OCI-LY7 (cell line): ENCODE data around the gene AJUBA. TPM values are rescaled to one million over a fixed set of nuclear protein-coding genes. Genes with fewer than 3 reads are reported as not detected.

Source experiments
- BruUV-seq: library from RNA; stranded (reverse); fragments of 400-500 nt; replicated peaks from 2 replicates; lab custom pipeline; 2021; lab: Mats Ljungman, UMichigan
- CTCF ChIA-PET: fragments of 300-600 bp; sonication (Branson Sonifier 250); formaldehyde crosslinking; loops from one replicate; lab custom pipeline; 2022; ENCODE audit warnings: antibody characterized with exemption; ENCODE audit not compliant: unreplicated experiment; lab: Charles Lee
- POLR2A ChIA-PET: fragments of 300-600 bp; sonication (Branson Sonifier 250); formaldehyde crosslinking; loops from one replicate; lab custom pipeline; 2022; ENCODE audit warnings: antibody characterized with exemption; lab: Charles Lee
- DNase-seq: peaks from one replicate; pipeline ENCODE4 v3.0.0-alpha.2; 2015; ENCODE audit warnings: low spot score
- H2AFZ ChIP-seq: fragments of 200-600 bp; sonication (generic), shearing (Covaris generic); 2 replicates; pipeline ENCODE4 v1.6.1; 2014; ENCODE audit warnings: mild to moderate bottlenecking, antibody characterized with exemption, low read length, moderate library complexity
- H3K27ac ChIP-seq: fragments of 200-600 bp; sonication (generic); 2 replicates; pipeline ENCODE4 v1.5.1; 2014; ENCODE audit warnings: mixed run types, low read depth, mild to moderate bottlenecking, moderate library complexity, low read length, inconsistent platforms; ENCODE audit not compliant: poor library complexity, severe bottlenecking
- H3K36me3 ChIP-seq: fragments of 200-600 bp; sonication (generic); 2 replicates; pipeline ENCODE4 v1.6.1; 2014; ENCODE audit warnings: mild to moderate bottlenecking, antibody characterized with exemption, low read length, moderate library complexity, mixed read lengths; ENCODE audit not compliant: insufficient read depth
- H3K4me1 ChIP-seq: fragments of 200-600 bp; sonication (generic); 2 replicates; pipeline ENCODE4 v1.5.1; 2014; ENCODE audit warnings: mild to moderate bottlenecking, low read length; ENCODE audit not compliant: insufficient read depth, poor library complexity, severe bottlenecking
- H3K4me2 ChIP-seq: fragments of 200-600 bp; sonication (generic); 2 replicates; pipeline ENCODE4 v1.6.1; 2014; ENCODE audit warnings: mild to moderate bottlenecking, low read length
- H3K4me3 ChIP-seq: fragments of 200-600 bp; sonication (generic); 2 replicates; pipeline ENCODE4 v1.5.1; 2014; ENCODE audit warnings: mild to moderate bottlenecking, low read depth, low read length; ENCODE audit not compliant: poor library complexity, severe bottlenecking
- H3K79me2 ChIP-seq: fragments of 200-600 bp; sonication (generic); 2 replicates; pipeline ENCODE4 v1.6.1; 2016; ENCODE audit warnings: low read depth, mild to moderate bottlenecking, low read length, moderate library complexity, mixed read lengths; ENCODE audit not compliant: insufficient read depth
- H3K9me2 ChIP-seq: fragments of 200-600 bp; sonication (generic); 2 replicates; pipeline ENCODE4 v1.6.1; 2016; ENCODE audit warnings: mild to moderate bottlenecking, low read length, mixed read lengths; ENCODE audit not compliant: insufficient read depth
- H3K9me3 ChIP-seq: fragments of 200-600 bp; sonication (generic); 2 replicates; pipeline ENCODE4 v1.6.1; 2014; ENCODE audit warnings: mild to moderate bottlenecking, mixed run types, low read length, mixed read lengths
- H4K20me1 ChIP-seq: fragments of 200-600 bp; sonication (generic); 2 replicates; pipeline ENCODE4 v1.6.1; 2014; ENCODE audit warnings: mild to moderate bottlenecking, antibody characterized with exemption, low read length, moderate library complexity, mixed read lengths; ENCODE audit not compliant: insufficient read depth
- EZH2phosphoT487 ChIP-seq: fragments of 200-600 bp; sonication (generic); IDR thresholded peaks from 2 replicates; pipeline ENCODE4 v1.6.1; 2018; ENCODE audit warnings: low read depth, borderline replicate concordance, mild to moderate bottlenecking, mixed run types, antibody characterized with exemption, low read length, moderate library complexity, mixed read lengths
- intact Hi-C: fragments of 100-400 bp; cut with micrococcal nuclease; formaldehyde crosslinking; loops from one replicate; pipeline ENCODE4 v1.10.0; 2022; ENCODE audit not compliant: unreplicated experiment
- total RNA-seq, 2 experiments: library from RNA; depleted of rRNA in 1 of 2; stranded (reverse); fragments of >200 nt in 1 of 2; shearing (Covaris generic) in 1 of 2; gene quantifications; 2 replicates each; pipeline ENCODE4 v1.2.3, GENCODE V29; 2014 to 2022
- TF ChIP-seq, protein P1 (sequence below): fragments of 200-600 bp; sonication (generic); conservative IDR thresholded peaks from 2 replicates; pipeline ENCODE4 v1.5.1; 2014; ENCODE audit warnings: mild to moderate bottlenecking, antibody characterized with exemption, low read length, moderate library complexity, mixed read lengths

The AJUBA gene
- total RNA-seq, 2 experiments from 2014 or later = 0.22 to 0.88 TPM

- Histone ChIP-seq H2AFZ (no peak overlapping the region), H3K4me1 (no peaks in the 10 kb centered on the region), H4K20me1 (no peaks in the 10 kb centered on the region), H3K4me3 (no peak overlapping the region), H3K27ac (no peak overlapping the region), H3K36me3 (peaks cover 40% of the 10 kb centered on the region), H3K9me2 (no peaks in the 10 kb centered on the region), H3K9me3 (no peaks in the 10 kb centered on the region), H3K4me2 (no peak overlapping the region), H3K79me2 (no peaks in the 10 kb centered on the region)
- no peak for DNase-seq
- CTCF ChIA-PET = no interaction called here
- BruUV-seq = no TSS peak
- TF ChIP-seq, protein P1, sequence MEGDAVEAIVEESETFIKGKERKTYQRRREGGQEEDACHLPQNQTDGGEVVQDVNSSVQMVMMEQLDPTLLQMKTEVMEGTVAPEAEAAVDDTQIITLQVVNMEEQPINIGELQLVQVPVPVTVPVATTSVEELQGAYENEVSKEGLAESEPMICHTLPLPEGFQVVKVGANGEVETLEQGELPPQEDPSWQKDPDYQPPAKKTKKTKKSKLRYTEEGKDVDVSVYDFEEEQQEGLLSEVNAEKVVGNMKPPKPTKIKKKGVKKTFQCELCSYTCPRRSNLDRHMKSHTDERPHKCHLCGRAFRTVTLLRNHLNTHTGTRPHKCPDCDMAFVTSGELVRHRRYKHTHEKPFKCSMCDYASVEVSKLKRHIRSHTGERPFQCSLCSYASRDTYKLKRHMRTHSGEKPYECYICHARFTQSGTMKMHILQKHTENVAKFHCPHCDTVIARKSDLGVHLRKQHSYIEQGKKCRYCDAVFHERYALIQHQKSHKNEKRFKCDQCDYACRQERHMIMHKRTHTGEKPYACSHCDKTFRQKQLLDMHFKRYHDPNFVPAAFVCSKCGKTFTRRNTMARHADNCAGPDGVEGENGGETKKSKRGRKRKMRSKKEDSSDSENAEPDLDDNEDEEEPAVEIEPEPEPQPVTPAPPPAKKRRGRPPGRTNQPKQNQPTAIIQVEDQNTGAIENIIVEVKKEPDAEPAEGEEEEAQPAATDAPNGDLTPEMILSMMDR = no peak
- no peak for TF ChIP-seq EZH2phosphoT487
- intact Hi-C loops = no loop called here
- POLR2A ChIA-PET = interaction anchor here (0.8 kb wide), 1 partner anchor 12 kb away, joined by 6 read pairs; no protein-coding TSS in a partner anchor
Observed at GRCh38 chr14:22939684-22940083, 42.7 kb downstream of the AJUBA start.

- DNase-seq = no peak
- Histone ChIP-seq H3K4me2 (no peak overlapping the region), H3K36me3 (peaks cover 15% of the 10 kb centered on the region), H3K27ac (no peak overlapping the region), H3K4me3 (no peak overlapping the region), H4K20me1 (no peaks in the 10 kb centered on the region), H3K9me3 (no peaks in the 10 kb centered on the region), H2AFZ (no peak overlapping the region), H3K4me1 (peaks cover under 1% of the 10 kb centered on the region), H3K9me2 (no peaks in the 10 kb centered on the region), H3K79me2 (no peaks in the 10 kb centered on the region)
- ChIA-PET CTCF (no interaction called here), POLR2A (interaction anchor here (0.7 to 1.6 kb wide), 4 partner anchors 9 to 942 kb away, joined by 3 to 7 read pairs (median 4); no protein-coding TSS in a partner anchor)
- no TSS peak for BruUV-seq
- intact Hi-C loops = no loop called here
- TF ChIP-seq EZH2phosphoT487 = no peak
- TF ChIP-seq, protein P1 = no peak
Observed at GRCh38 chr14:22935156-22935555, 47.2 kb downstream of the AJUBA start.

- Histone ChIP-seq H3K4me1 (peaks cover 16% of the 10 kb centered on the region), H3K9me2 (no peaks in the 10 kb centered on the region), H3K36me3 (peaks cover 10% of the 10 kb centered on the region; the same call in 1 of the 2 replicates), H3K79me2 (peaks cover 19% of the 10 kb centered on the region), H4K20me1 (no peaks in the 10 kb centered on the region), H3K9me3 (no peaks in the 10 kb centered on the region), H3K27ac (no peak overlapping the region), H3K4me3 (no peak overlapping the region), H3K4me2 (no peak overlapping the region), H2AFZ (no peak overlapping the region)
- no peak for DNase-seq
- TF ChIP-seq EZH2phosphoT487 = no peak
- TF ChIP-seq, protein P1 = no peak
- CTCF ChIA-PET = no interaction called here
- POLR2A ChIA-PET = interaction anchor here (0.8 kb wide), 1 partner anchor 25 kb away, joined by 3 read pairs; the partner anchor contains the start of gene HAUS4
- BruUV-seq = no TSS peak
- intact Hi-C loops = no loop called here
Observed at GRCh38 chr14:22932146-22932545, 50.2 kb downstream of the AJUBA start.
